DND-41 (cell line): Measurements from ENCODE around the gene LPIN1.
A peak's percentile ranks its signal among the peaks of the same experiment; 100 is the strongest.

ENCODE experiments used
- ATAC-seq: fragments of 200-7000 bp; cut with Tn5 transposase; 3 replicates; pipeline ENCODE4 v1.9.1; 2021; ENCODE audit warnings: low read depth; ENCODE audit not compliant: insufficient read depth
- DNase-seq: peaks from one replicate; pipeline ENCODE4 v3.0.0-alpha.2; 2020
- H2AFZ ChIP-seq: 2 replicates; pipeline ENCODE4 v1.6.0; 2012; ENCODE audit warnings: low read depth, low read length
- H3K27ac ChIP-seq: 2 replicates; pipeline ENCODE4 v1.5.1; 2012; ENCODE audit warnings: low read length, inconsistent platforms
- H3K27me3 ChIP-seq: fragments of 200-600 bp; sonication (generic); 2 replicates; pipeline ENCODE4 v1.6.0; 2012; ENCODE audit warnings: low read length, mild to moderate bottlenecking, inconsistent platforms; ENCODE audit not compliant: insufficient read depth, poor library complexity
- H3K36me3 ChIP-seq: 2 replicates; pipeline ENCODE4 v1.5.1; 2012; ENCODE audit warnings: low read length, inconsistent platforms; ENCODE audit not compliant: insufficient read depth
- H3K4me1 ChIP-seq: 2 replicates; pipeline ENCODE4 v1.5.1; 2012; ENCODE audit warnings: mild to moderate bottlenecking, low read length; ENCODE audit not compliant: insufficient read depth
- H3K4me2 ChIP-seq: 2 replicates; pipeline ENCODE4 v1.6.0; 2012; ENCODE audit warnings: mild to moderate bottlenecking, moderate library complexity, low read length, inconsistent platforms; ENCODE audit not compliant: insufficient read depth
- H3K4me3 ChIP-seq, 2 experiments: fragments of 200-600 bp in 1 of 2; shearing (Covaris generic) in 1 of 2; 2 replicates each; pipeline ENCODE4 v1.5.1; 2012 to 2016; ENCODE audit warnings: inconsistent platforms in 2 of 2, low read length in 2 of 2, mild to moderate bottlenecking in 2 of 2, low read depth in 1 of 2, moderate library complexity in 1 of 2
- H3K79me2 ChIP-seq: 2 replicates; pipeline ENCODE4 v1.6.0; 2012; ENCODE audit warnings: low read length, inconsistent platforms; ENCODE audit not compliant: insufficient read depth
- H3K9ac ChIP-seq: 2 replicates; pipeline ENCODE4 v1.6.0; 2012; ENCODE audit warnings: low read depth, mild to moderate bottlenecking, inconsistent platforms, low read length, moderate library complexity
- H3K9me3 ChIP-seq: 2 replicates; pipeline ENCODE4 v1.5.1; 2012; ENCODE audit warnings: low read length, moderate library complexity, mild to moderate bottlenecking, inconsistent platforms; ENCODE audit not compliant: insufficient read depth, severe bottlenecking
- H4K20me1 ChIP-seq: 2 replicates; pipeline ENCODE4 v1.6.0; 2012; ENCODE audit warnings: low read length; ENCODE audit not compliant: insufficient read depth
- EZH2 ChIP-seq: IDR thresholded peaks from 3 replicates; pipeline ENCODE4 v1.6.1; 2012; ENCODE audit warnings: borderline replicate concordance, low read depth, mild to moderate bottlenecking, moderate library complexity, low read length, inconsistent platforms; ENCODE audit not compliant: severe bottlenecking
- TF ChIP-seq, protein P1 (sequence below): IDR thresholded peaks from 2 replicates; pipeline ENCODE4 v1.5.1; 2012; ENCODE audit warnings: borderline replicate concordance, low read length, moderate library complexity, mild to moderate bottlenecking; ENCODE audit not compliant: poor library complexity, severe bottlenecking; ENCODE audit errors: extremely low read depth

LPIN1 gene

DNA sequence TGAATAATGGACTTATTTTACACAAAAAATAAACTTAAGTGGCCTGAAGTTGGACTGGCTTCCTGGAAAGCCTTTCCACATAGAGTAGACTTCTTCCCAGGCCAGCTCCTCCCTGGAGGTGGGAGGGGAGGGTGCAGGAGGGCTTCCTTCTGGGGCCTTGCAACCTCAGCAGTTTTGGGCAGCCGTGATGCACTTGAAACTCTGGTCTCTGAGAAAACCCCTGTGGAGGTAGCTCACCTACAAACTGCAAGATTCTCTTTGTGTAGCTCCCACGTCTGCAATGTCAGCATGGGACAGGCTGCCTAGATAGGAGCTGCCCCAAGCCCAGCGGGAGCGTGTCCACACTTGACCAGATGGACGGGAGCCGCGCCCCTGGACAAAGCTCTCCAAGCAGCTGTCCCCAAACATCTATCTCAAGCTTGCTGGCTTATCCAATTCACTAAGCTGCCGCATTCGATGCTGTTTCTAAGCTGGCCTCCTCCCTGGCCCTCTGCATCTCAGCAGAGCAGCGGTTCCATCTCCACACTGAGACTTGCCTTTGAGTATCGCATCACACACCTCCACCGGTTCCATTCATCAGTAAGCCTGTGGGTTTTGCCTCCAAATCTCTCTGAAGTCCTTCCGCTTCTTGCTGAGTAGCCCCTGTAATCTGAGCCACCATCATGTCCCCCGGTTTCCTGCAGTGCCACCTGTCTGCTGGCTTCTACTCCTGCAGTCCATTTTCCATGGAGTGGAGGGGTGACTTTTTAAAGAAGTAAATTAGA lies 1.6 kb upstream of the LPIN1 start:
- Histone ChIP-seq H3K9ac (no peak overlapping the region), H3K4me2 (0 out of 2 replicates have a peak overlapping the region, but pooled peaks have one; percentile 43), H3K9me3 (no peaks in the 10 kb centered on the region), H2AFZ (no peak overlapping the region; the same call in 1 of the 2 replicates), H4K20me1 (peaks cover 28% of the 10 kb centered on the region), H3K27me3 (no peaks in the 10 kb centered on the region), H3K79me2 (peaks cover 32% of the 10 kb centered on the region), H3K4me1 (peaks cover 54% of the 10 kb centered on the region), H3K36me3 (no peaks in the 10 kb centered on the region), H3K27ac (no peak overlapping the region), H3K4me3 (no peak overlapping the region)
- TF ChIP-seq, protein P1, sequence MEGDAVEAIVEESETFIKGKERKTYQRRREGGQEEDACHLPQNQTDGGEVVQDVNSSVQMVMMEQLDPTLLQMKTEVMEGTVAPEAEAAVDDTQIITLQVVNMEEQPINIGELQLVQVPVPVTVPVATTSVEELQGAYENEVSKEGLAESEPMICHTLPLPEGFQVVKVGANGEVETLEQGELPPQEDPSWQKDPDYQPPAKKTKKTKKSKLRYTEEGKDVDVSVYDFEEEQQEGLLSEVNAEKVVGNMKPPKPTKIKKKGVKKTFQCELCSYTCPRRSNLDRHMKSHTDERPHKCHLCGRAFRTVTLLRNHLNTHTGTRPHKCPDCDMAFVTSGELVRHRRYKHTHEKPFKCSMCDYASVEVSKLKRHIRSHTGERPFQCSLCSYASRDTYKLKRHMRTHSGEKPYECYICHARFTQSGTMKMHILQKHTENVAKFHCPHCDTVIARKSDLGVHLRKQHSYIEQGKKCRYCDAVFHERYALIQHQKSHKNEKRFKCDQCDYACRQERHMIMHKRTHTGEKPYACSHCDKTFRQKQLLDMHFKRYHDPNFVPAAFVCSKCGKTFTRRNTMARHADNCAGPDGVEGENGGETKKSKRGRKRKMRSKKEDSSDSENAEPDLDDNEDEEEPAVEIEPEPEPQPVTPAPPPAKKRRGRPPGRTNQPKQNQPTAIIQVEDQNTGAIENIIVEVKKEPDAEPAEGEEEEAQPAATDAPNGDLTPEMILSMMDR, result peak; percentile 74
- no peak for TF ChIP-seq EZH2
- peak; percentile 51 for DNase-seq
- ATAC-seq, result no peak

DNA sequence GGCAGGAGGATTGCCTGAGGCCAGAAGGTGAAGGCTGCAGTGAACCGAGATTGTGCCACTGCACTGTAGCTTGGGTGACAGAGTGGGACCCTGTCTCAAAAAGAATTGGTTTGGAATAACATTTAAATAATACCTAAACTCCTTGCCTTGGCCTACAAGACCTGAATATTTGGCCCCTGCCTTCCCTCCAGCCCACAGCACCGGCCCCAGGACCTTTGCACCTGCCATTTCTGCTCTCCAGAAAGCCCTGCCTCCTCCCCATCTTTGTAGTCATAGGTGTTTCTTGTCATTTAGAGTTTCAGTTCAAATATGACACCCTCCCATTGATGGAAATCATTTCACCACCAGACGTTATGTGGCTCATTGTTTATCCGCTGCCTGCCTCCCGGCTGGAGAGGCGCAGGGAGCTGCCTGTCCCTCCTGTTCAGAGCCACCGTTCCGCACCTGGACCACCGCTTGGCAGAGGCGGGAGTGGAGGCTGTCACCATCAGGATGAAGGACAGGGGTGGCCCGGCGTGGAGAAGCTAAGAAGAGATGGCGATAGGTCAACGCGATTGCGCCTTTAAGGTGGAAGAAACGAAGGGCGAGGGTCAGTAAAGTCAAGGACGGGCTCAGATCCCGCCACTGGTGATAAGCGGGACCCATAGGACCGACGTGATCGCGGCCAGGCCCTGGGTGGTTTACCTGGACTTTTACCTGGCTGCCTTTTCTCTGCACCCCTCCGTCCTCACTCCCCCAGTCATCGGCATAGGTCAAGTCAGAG lies 638 bp upstream of the LPIN1 start:
- no peak for ATAC-seq
- H4K20me1 ChIP-seq, result peaks cover 36% of the 10 kb centered on the region
- no peaks in the 10 kb centered on the region for H3K9me3 ChIP-seq
- H3K4me1 ChIP-seq, result peaks cover 64% of the 10 kb centered on the region
- H3K36me3 ChIP-seq, result no peaks in the 10 kb centered on the region
- H2AFZ ChIP-seq, result peak overlapping the region; percentile 77
- peak overlapping the region; percentile 73 for H3K4me2 ChIP-seq
- TF ChIP-seq EZH2, result no peak
- TF ChIP-seq, protein P1, result no peak
- no peaks in the 10 kb centered on the region for H3K27me3 ChIP-seq
- H3K27ac ChIP-seq, result peak overlapping the region; percentile 13
- peak overlapping the region in 1 of 2 experiments; percentile 73; a peak in 2 of 4 replicates for H3K4me3 ChIP-seq
- peaks cover 41% of the 10 kb centered on the region for H3K79me2 ChIP-seq
- H3K9ac ChIP-seq, result peak overlapping the region; percentile 86
- no peak for DNase-seq

DNA sequence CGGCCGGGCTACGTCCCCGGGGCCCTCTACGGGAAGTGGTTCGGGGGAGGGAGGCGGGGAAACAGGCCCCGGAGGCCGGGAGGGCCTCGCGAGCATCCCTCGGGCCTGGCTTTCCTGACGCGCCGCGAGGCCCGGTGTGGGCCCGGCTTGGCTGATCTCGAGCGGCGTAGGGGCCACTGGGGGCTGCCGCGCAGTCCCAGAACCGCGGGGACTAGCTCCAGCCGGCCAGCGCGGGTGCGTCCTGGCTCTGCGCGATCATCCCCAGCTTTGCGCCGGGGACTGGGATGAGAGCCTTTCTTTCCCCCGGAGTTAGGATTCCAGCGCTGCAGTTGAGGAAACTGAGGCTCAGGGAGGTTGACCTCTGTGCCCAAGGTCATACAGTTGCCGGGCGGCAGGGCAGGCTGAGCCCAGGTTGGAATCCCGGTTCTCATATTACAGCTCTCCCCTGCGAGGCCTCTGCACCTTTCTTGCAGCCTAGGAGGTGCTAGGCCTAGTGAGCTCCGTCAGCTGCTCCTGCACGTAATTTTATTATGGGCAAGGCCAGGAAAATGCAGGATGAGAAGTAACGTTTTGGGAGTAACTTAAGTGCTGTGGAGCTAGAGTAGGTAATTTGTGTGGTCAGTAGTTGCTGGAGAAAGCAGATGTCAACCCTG lies 501 bp downstream of the LPIN1 start:
- Histone ChIP-seq H3K79me2 (peaks cover 51% of the 10 kb centered on the region), H3K9me3 (no peaks in the 10 kb centered on the region), H2AFZ (peak overlapping the region; percentile 76), H3K36me3 (no peaks in the 10 kb centered on the region), H4K20me1 (peaks cover 40% of the 10 kb centered on the region), H3K4me3 (peak overlapping the region; percentile 73 to 76), H3K4me2 (peak overlapping the region; percentile 73), H3K9ac (peak overlapping the region; percentile 86), H3K27ac (peak overlapping the region; percentile 80), H3K27me3 (no peaks in the 10 kb centered on the region), H3K4me1 (peaks cover 69% of the 10 kb centered on the region)
- TF ChIP-seq, protein P1, result no peak
- TF ChIP-seq EZH2, result no peak
- peak; percentile 35 for DNase-seq
- ATAC-seq, result peak; percentile 62
